HT1080 (cell line): ENCODE results near the gene JAKMIP1. TPM values are rescaled to one million over a fixed set of nuclear protein-coding genes. Genes with fewer than 3 reads are reported as not detected.
A peak's percentile ranks its signal among the peaks of the same experiment; 100 is the strongest.

Experiments used
- DNase-seq: peaks from one replicate; pipeline ENCODE4 v3.0.0-alpha.2; 2015; ENCODE audit warnings: low read depth
- total RNA-seq: library from RNA; depleted of rRNA; stranded (reverse); fragments of >200 nt; shearing (Covaris generic); gene quantifications from 2 replicates; pipeline ENCODE4 v1.2.3, GENCODE V29; 2014

The JAKMIP1 gene
- total RNA-seq, 1 experiment from 2014 or later, result not detected

DNA sequence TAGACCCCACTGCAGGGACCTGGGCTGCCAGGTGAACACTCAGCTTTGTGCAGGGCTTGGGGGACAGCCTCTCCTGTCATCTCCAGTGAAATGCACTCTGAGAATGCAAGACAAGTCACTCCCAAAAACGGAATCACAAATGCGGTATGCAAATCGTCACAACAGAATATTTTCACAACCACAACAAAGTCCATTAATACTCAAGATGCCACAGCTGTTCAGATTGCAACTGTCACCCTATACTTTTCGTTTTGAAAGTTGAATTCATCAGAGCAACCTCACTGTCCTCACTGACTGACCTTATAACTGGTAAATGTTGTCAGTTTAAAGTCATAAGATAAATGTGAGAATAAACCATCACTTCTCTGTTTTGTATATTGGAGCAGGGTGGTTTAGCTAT is 16.6 kb downstream of the JAKMIP1 start:
- DNase-seq, result no peak

DNA sequence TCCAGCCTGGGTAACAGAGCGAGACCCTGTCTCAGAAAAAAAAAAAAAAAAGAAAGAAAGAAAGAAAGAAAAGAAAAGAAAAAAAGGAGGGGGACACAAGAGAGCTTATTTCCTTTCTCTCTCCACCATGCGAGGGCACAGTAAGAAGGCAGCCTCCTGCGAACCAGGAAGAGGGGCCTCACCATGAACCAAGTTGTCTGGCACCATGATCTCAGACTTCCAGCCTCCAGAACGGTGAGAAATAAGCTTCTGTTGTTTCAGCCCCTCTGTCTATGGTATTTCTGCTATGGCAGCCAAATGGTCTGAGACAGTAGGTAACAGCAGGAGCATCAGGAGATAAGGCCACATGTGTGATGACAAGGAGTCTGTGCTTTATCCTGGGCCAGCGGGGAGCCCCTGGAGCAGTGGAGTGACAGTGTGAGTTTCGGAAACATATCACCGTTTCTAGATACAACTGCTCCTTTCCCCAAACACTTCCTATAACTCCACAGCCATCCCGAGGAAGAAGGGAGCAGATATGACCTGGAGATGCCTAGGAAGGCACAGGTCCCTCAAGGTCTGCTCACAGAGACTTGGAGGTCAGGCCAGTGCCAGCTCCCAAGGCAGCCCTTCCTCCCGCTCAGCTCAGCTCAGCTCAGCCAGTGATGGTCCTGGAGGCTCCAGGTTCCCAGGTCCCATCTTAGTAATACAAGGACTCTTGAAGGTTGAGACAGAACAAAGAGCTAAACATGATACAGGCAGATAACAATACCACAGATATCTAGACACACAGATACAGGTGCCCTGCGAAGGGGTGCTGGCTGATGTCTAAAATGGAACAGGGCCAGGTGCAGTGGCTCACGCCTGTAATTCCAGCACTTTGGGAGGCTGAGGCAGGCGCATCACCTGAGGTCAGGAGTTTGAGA is 17.7 kb downstream of the JAKMIP1 start:
- DNase-seq, result no peak

DNA sequence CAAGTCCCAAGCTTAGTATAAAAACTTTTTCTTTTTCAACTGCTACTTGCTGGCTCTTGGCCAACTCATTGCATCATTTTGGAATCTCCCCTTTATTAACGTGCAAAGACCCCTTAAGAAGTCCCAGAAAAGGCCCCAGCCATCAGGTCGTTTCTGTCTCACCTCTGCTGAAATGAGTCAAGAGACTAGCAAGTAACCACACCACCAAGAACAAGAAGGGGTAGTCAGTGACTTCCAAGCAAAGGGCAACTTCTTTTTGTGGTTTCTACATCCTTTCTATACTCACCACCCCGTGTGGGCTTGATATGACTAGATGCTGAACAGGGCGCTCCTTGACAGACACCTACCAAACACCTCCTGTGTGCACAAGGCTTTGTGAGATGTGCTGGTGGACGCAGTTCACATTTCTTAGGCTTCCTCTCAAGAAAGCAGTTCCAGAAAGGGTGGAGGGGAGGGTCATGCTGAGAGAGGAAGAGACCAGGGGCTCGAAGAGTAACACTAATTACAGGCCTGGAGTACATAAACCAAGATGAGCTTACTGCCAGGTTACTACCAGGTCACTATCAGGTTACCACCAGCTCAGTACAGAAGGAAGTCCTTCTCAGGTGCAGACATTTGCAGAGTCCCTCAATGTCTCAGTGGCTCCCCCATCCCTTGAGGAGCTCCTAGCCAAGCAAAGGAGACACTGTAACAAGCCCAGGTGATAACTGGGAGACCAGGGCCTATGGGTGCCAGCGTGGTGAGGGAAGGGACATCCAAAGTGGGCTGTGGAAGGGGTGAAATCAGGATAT is 19.3 kb downstream of the JAKMIP1 start:
- DNase-seq, result peak; percentile 7

DNA sequence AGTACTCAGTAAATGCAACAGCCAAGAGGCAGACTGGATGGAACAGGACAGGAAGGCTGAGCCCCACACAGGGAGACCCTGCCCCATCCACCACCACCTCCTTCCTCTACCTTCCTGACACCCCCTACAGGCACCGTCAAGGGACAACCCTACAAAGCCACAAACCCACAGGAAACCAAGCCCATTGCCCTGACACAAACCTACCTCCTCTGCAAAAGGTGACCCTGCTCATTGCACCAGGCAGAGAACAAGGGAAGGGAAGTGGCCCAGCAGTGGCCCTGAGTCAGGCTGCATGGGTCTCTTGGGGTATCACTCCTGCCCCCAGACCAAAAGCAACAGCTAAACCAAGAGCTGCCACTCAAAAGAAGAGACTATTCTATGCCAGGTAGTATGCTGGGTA is 21.0 kb downstream of the JAKMIP1 start:
- DNase-seq, result no peak

DNA sequence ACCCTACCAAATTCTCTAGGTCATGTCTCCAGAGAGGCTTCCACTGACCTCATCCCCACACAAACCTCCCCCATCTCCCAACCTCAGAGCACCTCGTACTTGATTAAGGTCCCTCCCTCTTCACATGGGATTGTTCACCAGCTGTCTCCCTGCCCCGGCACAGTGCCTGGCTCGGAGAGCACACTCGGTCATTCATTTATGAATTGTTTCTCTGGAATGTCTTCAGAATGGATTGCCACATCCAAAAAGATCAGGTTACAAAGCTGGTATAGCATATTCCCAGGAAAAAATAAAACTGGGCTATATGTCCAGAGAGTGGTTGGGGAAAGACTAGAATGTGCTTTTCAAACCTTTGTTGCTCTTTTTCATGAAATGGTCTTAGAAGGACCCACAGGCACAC is 21.6 kb downstream of the JAKMIP1 start:
- peak; percentile 10 for DNase-seq

DNA sequence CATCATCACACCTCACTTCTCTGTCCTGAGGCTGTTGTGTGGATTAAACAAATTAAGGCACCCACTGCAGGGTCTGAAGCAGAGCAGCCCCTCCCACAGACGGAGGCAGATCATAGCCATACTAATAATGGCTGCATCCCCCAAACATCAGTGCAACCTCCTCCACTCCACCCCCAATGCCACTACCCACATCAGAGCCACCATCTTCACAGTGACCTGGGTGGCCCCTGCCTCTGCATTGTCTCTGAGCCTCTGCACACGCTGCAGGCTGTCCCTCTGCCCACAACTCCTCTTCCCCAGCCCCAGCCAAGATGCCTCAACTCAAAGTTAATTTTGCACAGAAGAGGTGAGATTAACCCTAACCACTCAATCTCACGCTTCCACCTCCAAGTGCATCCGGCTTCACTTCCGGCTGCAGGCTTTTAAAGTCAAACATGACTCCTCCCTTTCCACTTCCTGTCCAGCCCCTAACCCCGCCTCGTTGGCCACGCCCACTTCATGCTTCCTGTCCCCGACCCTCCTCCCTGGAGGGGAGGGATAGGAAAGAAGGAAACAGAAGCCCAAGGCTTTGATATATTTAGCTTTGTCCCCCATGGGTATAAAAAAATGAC is 22.7 kb downstream of the JAKMIP1 start:
- peak; percentile 18 for DNase-seq

DNA sequence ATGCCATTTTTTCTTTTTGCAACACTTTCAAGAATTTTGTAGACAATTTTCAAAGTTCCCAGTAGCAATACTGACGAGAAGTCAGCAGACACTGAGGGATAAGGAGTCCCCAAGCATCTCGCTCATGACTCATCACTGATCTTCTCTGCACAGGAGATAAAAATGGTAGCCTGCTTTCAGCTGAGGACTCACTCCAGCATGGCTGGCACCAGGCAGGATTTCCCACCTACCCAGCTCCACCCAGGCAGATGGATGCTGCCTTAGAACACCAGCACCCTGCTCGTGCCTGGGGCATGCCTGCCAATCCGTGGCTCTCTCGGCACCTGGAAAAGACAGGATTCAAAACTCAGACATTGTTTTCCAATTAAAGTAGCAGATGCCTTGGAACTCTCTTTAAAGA is 24.9 kb downstream of the JAKMIP1 start:
- no peak for DNase-seq

DNA sequence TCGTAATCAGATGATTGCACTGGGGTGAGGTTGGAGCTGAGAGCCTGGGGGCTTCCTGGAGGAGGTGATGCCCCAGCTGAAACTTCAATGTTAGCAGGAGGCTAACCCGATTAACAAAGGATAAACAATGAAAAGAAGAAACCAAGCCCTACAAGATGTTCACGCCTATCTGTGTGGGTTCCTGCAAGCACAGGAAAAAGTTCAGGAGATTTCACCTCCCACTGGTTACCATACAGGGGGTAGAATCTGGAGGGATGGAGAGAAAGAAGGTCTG is 27.5 kb downstream of the JAKMIP1 start:
- no peak for DNase-seq

DNA sequence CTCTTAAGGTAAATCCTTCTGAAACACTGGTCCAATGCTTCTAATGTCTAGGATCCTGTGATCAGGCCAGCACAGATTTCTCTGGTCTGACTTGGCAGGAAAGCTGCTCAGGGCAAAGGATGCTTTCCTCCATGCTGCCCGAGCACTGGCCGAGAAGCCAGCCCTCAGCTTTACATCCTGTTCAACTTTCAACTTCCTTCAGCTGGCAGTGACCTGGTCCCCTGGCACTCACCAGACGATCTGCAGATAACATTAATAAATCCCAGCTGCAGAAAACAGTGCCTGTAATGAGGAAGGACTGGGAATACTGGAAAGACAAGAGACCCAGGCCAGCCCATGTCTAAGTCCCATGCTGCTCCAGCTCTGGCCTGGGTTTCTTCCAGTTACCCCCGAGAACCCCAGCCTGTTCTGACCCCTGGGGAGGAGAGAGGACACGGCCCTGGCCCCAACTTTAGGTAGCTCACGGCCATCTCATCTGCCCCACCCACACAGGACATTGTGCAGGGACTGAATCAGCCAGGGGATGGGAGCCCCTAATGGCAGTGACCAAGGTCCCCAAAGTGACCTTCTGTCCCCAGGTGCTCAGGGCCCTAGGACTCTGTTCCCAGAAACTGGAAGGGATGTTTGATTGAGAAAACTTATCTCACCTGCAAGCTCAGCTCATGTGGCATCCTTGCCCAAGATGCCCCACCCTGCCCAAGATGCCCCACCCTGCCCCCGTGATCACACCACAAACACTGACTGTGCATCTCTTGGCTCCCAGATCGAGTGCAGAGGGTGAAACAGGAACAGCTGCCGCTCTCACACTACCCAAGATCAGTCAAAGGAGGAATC is 28.0 kb downstream of the JAKMIP1 start:
- DNase-seq, result no peak

DNA sequence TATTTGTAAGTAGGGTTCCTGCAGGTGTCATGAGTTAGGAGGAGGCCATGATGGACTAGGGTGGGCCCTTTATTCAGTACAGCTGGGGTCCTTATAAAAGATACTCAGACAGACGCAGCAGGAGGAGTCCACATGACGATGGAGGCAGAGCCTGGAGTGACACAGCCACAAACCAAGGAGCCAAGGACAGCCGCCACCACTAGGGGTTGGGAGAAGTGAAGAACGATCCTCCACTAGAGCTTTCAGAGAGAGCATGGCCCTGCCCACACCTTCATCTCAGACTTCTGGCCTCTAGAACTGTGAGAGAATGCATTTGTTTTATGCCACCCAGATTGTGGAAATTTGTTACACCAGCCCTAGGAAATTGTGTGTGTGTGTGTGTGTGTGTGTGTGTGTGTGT is 31.1 kb downstream of the JAKMIP1 start:
- no peak for DNase-seq

DNA sequence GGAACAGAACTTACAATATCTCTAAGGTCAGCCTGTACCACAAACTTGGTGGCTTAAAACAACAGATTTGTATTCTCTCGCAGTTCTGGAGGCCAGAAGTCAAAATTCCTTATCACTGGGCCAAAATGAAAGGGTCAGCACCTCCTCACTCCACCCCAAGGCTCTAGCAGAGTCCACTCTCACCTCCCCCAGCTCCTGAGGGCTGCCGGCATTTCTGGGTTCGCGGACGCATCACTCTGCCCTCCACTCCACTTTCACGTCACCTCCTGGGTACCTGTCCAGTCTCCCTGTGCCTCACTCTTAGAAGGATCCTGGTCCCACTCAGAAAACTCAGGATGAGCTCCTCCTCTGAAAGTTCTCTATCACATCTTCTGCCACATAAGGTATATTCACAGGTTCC is 34.6 kb downstream of the JAKMIP1 start:
- DNase-seq, result no peak

DNA sequence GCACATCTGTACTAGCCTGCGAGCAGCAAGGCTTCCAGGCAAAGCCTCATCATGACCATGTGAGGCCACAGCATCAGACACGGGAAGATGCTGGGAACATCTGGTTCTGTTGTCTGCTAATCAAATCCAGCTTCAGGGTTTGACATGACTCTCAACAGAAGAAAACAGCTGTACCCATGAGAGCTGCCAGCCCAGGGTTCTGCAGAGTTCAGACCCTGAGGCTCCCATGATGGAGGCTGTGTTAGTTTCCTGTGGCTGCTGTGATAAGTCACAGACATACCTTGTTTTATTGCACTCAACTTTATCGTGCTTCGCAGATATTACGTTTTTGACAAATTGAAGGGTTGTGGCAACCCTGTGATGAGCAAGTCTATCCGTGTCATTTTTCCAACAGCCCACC is 37.5 kb downstream of the JAKMIP1 start:
- no peak for DNase-seq

DNA sequence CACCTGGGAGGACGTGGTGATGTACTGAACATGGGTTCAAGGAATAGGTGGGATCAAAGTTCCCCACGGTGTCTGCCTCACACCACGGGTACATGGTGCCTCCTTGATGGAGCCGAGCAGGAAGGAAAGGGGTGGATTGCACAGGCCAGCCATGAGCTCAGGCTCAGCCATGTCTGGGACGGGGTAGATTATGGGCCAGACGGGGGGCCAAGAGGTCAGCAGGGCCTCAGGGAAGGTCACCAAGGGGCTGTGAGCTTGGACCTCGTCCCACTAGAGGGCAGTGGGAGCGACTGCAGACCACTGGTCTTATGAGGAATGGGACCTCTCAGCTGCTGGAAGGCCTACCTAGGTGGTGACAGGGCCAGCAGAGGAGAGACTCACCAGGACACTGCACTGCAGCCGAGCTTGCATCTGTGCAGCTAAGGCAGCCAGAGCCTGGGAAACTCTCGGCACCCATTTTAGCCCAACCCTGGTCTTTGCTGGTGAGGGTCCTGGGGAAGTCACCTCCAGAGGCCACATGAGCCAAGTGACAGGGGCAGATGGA is 38.4 kb downstream of the JAKMIP1 start:
- DNase-seq, result no peak

DNA sequence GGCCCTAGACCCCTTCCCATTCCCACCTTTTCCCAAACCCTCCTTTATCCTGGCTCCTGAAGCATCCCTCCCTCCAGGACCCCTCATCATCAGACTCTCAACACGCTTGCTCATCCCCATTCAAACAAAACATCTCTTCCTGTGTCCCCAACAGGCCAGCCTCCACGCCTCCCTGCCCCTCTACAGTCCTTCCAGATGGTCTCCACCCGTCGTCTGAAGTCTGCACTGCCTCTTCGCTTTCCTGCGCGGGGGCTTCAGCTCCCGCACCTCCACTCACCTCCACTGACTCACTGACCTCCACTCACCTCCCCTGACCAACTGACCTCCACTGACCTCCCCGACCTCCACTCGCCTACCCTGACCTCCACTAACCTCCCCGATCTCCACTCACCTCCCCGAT is 39.8 kb downstream of the JAKMIP1 start:
- DNase-seq, result no peak

DNA sequence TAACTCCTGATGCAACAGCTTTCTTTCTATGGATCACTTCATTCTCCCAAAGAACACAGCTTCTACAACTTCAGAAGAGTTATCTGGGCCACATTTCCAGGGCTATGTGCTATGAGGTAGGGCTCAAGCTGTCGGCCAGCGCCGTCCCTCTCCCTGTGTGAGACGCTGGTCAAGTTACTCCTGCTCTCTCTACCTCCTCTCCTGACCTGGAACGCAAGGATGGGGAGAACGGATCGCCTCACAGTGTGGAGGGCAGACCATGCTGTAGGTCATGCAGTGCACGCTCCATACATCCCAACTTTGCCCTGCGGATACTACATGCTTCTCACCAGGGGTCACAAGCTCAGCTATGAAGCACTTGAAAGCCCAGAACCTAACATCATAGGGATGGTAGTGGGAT is 42.4 kb downstream of the JAKMIP1 start:
- no peak for DNase-seq

DNA sequence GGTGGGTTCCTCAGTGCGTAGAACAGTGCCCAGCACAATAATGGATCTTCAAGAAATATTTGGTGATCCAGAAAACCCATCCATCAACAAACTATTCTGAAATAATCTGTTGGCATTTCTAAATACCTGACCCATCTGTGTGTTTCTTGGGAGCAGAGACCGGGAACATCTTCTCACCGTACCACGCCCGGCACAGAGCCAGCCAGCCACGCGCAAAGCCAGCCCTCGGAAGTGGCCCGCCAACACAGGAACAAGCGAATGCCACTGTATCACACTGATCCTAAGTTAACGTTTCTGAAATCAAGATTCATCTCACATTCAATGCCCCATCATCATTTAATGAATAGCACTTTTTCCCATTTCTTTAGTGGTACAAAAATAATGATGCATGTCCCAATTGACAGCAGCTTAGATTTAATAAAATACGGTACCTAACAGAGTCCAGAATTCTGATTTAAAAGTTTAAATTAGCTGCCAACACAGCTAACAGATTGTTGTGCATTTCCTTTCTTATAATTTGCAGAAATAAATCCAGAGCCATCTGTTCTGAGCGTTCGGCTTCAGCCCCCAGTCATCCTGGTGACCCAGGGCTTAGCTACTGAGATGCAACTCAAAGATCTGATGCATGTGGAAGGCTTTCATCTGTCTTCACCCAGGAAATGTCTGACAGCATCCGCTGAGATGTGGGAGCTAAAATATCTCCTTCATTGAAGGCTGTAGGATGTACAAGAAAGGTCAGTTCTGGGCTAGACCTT is 44.2 kb downstream of the JAKMIP1 start:
- DNase-seq, result no peak

DNA sequence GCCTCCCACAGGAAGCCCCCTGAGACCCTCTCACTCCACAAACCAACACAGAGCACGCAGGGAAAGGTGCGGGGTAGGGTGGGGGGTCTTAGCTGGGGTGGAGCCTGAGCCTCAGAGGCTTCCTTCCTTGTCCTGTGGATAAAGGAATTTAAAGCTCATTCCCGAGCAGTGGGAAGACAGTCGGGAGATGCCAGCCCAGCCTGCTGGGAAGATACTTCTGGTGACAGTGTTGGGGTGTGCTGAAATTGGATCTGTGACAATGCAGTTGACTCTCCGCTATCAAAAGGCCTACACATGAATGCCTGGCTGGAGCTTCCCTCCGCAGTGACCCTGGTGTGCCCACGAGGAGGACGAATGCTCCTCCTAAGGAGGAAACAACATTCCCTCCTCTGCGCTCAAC is 45.5 kb downstream of the JAKMIP1 start:
- DNase-seq, result no peak

DNA sequence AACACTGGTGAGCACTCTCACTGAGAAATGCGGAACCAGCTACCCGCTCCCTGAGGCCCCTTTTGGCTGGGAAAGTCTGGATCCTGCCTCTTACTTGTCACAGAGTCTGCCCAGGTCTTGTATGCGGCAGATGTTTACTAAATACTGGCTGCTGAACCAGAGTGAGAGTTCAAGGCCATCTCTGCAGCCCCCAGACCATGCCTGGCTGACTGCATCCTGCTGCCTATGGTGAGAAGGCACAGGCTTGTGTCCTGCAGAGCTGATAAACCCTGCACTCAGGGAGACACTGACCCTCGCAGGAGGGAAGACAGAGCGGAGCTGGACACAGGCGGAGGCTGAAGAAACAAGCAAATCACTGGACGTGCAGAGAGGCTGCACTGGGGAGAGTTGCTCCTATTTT is 46.5 kb downstream of the JAKMIP1 start:
- no peak for DNase-seq

DNA sequence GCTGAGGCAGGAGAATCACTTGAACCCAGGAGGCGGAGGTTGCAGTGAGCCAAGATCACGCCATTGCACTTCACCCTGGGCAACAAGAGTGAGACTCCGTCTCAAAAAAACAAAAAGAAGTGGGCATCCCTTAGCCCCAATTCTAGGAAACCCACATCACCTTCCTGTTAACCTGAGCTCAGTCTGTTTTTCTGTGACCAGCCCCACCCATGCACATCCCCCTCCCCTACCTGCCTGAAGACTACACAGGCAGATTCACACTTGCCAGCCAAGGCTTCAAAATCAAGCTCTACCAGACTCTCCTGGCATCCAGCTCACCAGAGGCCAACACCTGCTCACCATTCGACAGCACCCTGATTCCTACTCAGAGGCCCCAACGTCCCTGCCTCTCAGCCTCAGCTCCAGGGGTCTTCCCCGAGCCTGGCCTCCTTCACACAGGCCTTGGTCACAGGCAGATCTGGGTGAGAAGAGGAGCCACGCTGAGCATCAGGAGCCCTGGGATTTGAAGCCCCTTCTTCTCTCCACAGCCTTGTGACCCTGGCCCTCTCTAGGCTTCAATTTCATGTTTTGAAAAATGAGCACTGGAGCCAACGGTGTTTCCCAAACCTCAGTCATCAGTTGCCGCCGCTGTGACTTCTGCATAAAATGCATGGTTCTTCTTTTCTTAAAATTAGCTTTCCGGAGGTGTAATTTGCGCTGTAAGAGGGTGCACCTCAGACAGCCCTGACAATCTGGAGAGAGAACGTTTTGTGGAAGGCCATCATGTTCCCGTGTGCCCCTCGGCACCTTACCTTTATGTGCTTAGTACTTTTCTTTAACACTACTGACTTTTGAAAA is 47.3 kb downstream of the JAKMIP1 start:
- no peak for DNase-seq
